ENCODE results near the gene CELA2B.

DNA sequence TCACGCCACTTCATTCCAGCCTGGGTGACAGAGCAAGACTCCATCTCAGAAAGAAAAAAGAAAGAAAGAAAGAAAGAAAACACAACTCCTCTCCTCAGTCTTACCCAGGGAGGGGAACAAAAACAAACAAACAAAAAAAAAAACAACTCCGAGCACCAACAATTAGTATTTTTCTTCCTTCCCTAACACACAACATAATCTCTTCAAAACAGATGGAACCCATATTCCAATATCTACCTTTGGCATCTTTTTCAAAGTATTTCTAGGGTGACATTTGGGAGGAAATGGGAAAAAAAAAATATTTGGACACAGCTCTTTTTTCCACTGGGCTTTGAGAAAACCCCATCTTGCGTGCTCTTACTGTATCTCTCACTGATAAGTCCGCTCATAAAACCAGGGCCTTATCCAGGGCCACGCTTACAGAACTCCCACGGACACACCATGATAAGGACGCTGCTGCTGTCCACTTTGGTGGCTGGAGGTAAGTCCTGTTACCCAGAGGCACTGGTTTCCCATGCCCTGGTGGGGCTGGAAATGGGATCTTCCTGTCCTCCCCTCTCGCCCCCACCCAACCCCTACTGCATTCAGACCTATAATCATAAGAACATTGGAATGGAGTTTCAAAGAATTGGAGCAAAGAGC, 19.5 kb upstream of the CELA2B start, which contains the start of gene CELA2A:
- TF ChIP-seq POLR2A (IDR thresholded peaks at IDR 0.05) (no peak), EP300 (IDR thresholded peaks at IDR 0.05) (no peak)
- TF ChIP-seq, protein P1, sequence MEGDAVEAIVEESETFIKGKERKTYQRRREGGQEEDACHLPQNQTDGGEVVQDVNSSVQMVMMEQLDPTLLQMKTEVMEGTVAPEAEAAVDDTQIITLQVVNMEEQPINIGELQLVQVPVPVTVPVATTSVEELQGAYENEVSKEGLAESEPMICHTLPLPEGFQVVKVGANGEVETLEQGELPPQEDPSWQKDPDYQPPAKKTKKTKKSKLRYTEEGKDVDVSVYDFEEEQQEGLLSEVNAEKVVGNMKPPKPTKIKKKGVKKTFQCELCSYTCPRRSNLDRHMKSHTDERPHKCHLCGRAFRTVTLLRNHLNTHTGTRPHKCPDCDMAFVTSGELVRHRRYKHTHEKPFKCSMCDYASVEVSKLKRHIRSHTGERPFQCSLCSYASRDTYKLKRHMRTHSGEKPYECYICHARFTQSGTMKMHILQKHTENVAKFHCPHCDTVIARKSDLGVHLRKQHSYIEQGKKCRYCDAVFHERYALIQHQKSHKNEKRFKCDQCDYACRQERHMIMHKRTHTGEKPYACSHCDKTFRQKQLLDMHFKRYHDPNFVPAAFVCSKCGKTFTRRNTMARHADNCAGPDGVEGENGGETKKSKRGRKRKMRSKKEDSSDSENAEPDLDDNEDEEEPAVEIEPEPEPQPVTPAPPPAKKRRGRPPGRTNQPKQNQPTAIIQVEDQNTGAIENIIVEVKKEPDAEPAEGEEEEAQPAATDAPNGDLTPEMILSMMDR (IDR thresholded peaks at IDR 0.05): no peak
